Right lobe of liver (tissue), 6 donors: ENCODE results near the gene NDUFS6. TPM values are rescaled to one million over a fixed set of nuclear protein-coding genes. Genes with fewer than 3 reads are reported as not detected.

Source experiments
- ATAC-seq, 4 donors: fragments of 200-7000 bp; cut with Tn5 transposase; one replicate each; pipeline ENCODE4 v1.9.1; 2020; ENCODE audit warnings: mild to moderate bottlenecking in 4 of 4, moderate library complexity in 4 of 4
- DNase-seq, 3 donors: peaks; one replicate each; pipeline ENCODE4 v3.0.0-alpha.2; 2020
- H3K27ac ChIP-seq, 3 donors: fragments of 200-600 bp; one replicate each; pipeline ENCODE4 v1.8.0; 2022
- H3K27me3 ChIP-seq, 2 donors: fragments of 200-600 bp; one replicate each; pipeline ENCODE4 v1.8.0; 2022
- H3K36me3 ChIP-seq, 4 donors: fragments of 200-600 bp; sonication (generic) in 1 of 4; one replicate each; pipeline versions ENCODE4 v1.5.1 to v1.8.0; 2017 to 2022; ENCODE audit warnings: control low read depth in 1 of 4
- H3K4me1 ChIP-seq, 4 donors: fragments of 200-600 bp; sonication (generic) in 1 of 4; one replicate each; pipeline versions ENCODE4 v1.5.1 to v1.8.0; 2017 to 2022; ENCODE audit warnings: control low read depth in 1 of 4
- H3K4me3 ChIP-seq, 3 donors: fragments of 200-600 bp; one replicate each; pipeline ENCODE4 v1.8.0; 2022
- H3K9me3 ChIP-seq, 4 donors: fragments of 200-600 bp; sonication (generic) in 1 of 4; one replicate each; pipeline versions ENCODE4 v1.5.1 to v1.8.0; 2017 to 2022; ENCODE audit warnings: control low read depth in 1 of 4
- CTCF ChIP-seq, 4 donors: fragments of 200-600 bp in 3 of 4; fragments of 450-650 bp in 1 of 4; IDR thresholded peaks; one replicate each; pipeline versions ENCODE4 v1.5.1 to v1.8.0; 2016 to 2022; ENCODE audit warnings: antibody characterized with exemption in 4 of 4, mild to moderate bottlenecking in 2 of 4
- POLR2A ChIP-seq: fragments of 450-650 bp; IDR thresholded peaks from one replicate; pipeline ENCODE4 v1.6.1; 2017; ENCODE audit warnings: antibody characterized with exemption, mild to moderate bottlenecking
- WGBS: methylation state at CpG from one replicate; pipeline ENCODE4 v1.1.6; 2018; ENCODE audit warnings: low coverage, low lambda C conversion rate; ENCODE audit not compliant: insufficient coverage; ENCODE audit errors: missing lambda C conversion rate; 5-methylcytosine and 5-hydroxymethylcytosine counted together
- intact Hi-C, 2 donors: fragments of 100-400 bp; cut with DNase I; formaldehyde crosslinking; loops; one replicate each; pipeline versions ENCODE4 v1.11.2 to v1.14.1; 2022
- total RNA-seq, 6 experiments: library from RNA; depleted of rRNA in 2 of 6; stranded (reverse); fragments of >200 nt in 2 of 6; fragmentation: NEBNext Ultra II Directional in 3 of 6; extraction: Animal tissue kit (Norgen Biotek cat#: 25700) in 3 of 6; gene quantifications; one replicate each; pipeline versions ENCODE4 v1.1.0 to v1.2.4, GENCODE V29; 2016 to 2023
- donor health status: DM: no; HTN: yes; CAD: no.
- donor health status: DM: no; HTN: no; CAD: no.
- donor health status: DM: no; HTN: no; CAD: no.
- donor health status: DM: no; HTN: yes; CAD: no.
- donor health status: DM: no; HTN: yes; CAD: no.

The NDUFS6 gene
- total RNA-seq, 6 experiments from 2014 or later = 16.5 to 57.5 (median 23.7) TPM

DNA sequence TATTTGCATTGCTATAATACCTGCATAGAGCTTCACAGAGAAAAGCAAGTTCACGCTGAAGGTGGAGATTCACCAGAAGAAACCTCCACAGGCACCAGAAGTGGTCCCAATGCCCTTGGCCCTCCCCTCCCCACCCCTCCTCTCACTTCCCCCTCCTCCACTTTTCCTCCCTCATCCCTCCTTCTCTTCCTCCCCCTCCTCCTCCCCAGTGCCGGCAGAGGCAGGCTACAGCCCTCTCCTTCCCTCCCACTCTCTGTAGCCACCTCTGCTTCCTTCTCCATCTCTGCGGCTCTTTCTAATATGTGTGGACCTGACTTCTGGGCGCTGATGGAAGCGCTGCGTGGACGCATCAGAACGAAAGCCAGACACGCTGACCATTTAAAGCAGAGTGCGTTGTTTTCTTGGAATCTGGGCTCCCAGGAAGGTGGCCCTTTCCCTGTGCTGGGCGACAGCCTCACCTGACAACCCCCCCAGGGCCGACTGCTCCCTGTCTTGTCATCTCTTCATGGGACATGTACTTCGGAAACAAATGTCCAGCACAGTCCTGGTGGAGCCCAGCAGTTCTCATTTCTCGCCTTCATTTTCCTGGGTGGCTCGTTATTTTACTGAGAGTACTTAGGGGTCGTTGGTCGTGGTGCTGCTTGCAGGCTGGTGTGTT lies 29.5 kb downstream of the NDUFS6 start:
- Histone ChIP-seq H3K9me3 (no peaks in the 10 kb centered on the region), H3K4me3 (no peak overlapping the region), H3K4me1 (no peaks in the 10 kb centered on the region), H3K27me3 (no peaks in the 10 kb centered on the region), H3K27ac (no peak overlapping the region), H3K36me3 (no peaks in the 10 kb centered on the region)
- ATAC-seq (no peak), DNase-seq (peak in 1 of 3 donors; percentile 23)
- TF ChIP-seq CTCF (IDR thresholded peaks at IDR 0.05) = no peak
- no peak for TF ChIP-seq POLR2A
- 78% methylated on average over 17 of the region's 17 CpGs for WGBS
- intact Hi-C loops = no loop called here

DNA sequence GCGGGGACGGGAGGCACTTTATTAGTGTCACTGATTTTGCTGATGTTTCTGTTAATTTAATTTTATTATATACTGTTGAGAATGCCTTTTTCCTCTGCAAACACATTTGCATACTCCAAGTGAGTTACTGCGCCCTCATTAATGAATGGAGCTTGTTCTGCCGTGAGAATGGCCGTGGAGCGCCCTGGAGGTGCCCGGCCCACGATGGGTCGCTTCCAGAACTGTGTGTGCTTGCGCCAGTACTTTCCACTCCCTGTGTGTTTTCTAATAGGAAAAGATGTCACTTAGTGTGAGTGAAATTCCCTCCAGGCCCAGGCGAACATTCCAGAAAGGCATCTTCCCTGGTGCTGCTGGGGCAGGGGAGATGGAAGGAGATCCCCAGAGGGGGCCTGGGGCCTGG lies 30.1 kb downstream of the NDUFS6 start:
- TF ChIP-seq CTCF (IDR thresholded peaks at IDR 0.05) (no peak), POLR2A (no peak)
- ATAC-seq (no peak), DNase-seq (peak in 1 of 3 donors; percentile 12)
- 74% methylated on average over 9 of the region's 11 CpGs for WGBS
- intact Hi-C loops = no loop called here
- no peaks in the 10 kb centered on the region for H3K27me3 ChIP-seq
- no peaks in the 10 kb centered on the region for H3K9me3 ChIP-seq
- H3K4me3 ChIP-seq = no peak overlapping the region
- H3K4me1 ChIP-seq = no peaks in the 10 kb centered on the region
- H3K27ac ChIP-seq = no peak overlapping the region
- H3K36me3 ChIP-seq = no peaks in the 10 kb centered on the region

DNA sequence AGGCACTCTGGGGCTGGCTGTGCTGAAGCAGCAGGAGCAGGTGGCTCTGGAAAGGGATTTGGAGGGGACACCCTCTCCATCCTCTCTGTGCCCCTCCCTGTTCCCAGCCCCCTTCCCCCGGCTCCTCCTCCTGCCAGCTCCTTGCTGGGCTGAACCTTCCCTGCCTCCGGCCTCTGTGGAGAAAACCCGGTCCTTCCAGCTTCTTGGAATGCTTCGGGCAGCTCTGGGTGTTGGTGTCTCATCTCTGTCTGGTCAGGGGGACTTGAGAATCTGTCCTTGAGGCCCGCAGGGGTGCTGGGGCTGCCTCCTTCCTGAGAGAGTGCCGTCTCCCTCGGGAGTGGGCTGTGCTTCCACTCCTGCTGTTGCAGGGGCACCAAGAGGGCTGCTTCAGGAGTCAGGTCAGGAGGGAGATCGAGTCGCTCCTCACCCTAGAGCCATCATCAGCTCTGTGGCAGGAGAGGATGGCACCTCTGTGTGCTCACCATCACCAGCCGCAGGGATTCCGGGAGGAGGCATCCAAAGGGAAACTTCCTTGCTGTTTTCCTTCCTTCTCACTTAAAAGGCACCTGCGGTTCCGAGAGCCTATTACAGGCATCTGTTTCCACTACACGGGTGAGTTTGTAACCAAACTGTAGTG lies 30.6 kb downstream of the NDUFS6 start:
- ATAC-seq (no peak), DNase-seq (peak in 1 of 3 donors; percentile 18)
- H3K4me3 ChIP-seq = no peak overlapping the region
- H3K27ac ChIP-seq = no peak overlapping the region
- TF ChIP-seq CTCF (IDR thresholded peaks at IDR 0.05) (no peak), POLR2A (no peak)
- H3K36me3 ChIP-seq = no peaks in the 10 kb centered on the region
- H3K9me3 ChIP-seq = no peaks in the 10 kb centered on the region
- H3K27me3 ChIP-seq = no peaks in the 10 kb centered on the region
- H3K4me1 ChIP-seq = no peaks in the 10 kb centered on the region
- intact Hi-C loops = no loop called here
- WGBS = 34% methylated on average over 6 of the region's 14 CpGs

GRCh38 chr5:1832511-1833250 lies 31.5 kb downstream of the NDUFS6 start:
- ATAC-seq (no peak), DNase-seq (peak in 1 of 3 donors; percentile 38)
- Histone ChIP-seq H3K36me3 (no peaks in the 10 kb centered on the region), H3K4me3 (no peak overlapping the region), H3K4me1 (no peaks in the 10 kb centered on the region), H3K27ac (no peak overlapping the region), H3K9me3 (no peaks in the 10 kb centered on the region), H3K27me3 (no peaks in the 10 kb centered on the region)
- WGBS = 33% methylated on average over 4 of the region's 28 CpGs
- no peak for TF ChIP-seq POLR2A
- TF ChIP-seq CTCF (IDR thresholded peaks at IDR 0.05) = no peak
- intact Hi-C loops = no loop called here
